Stimulated activated CD8-positive, alpha-beta memory T cell treated with anti-CD3 and anti-CD28 coated beads, Interleukin-15, amount 100 ng/mL, for 24 hours (primary cell): Measurements from ENCODE around the gene CATSPER1.

Source experiments
- DNase-seq: peaks from one replicate; pipeline ENCODE4 v3.0.0-alpha.2; 2020; ENCODE audit warnings: low read depth

Gene CATSPER1

GRCh38 chr11:66002648-66003225 is 23.5 kb downstream of the CATSPER1 start:
- DNase-seq = no peak

GRCh38 chr11:66001942-66002647 is 24.2 kb downstream of the CATSPER1 start, which contains the start of the genes BANF1 and EIF1AD:
TSS of gene BANF1 (plus strand) at chr11:66002503. CDS start at chr11:66003251, 748 bp downstream.
TSS of gene EIF1AD (minus strand) at chr11:66002157. CDS start at chr11:66000389, 1,768 bp downstream.
- peak; percentile 69 for DNase-seq

GRCh38 chr11:65997286-65997685 is 29.0 kb downstream of the CATSPER1 start:
- no peak for DNase-seq

GRCh38 chr11:65992056-65992455 is 34.2 kb downstream of the CATSPER1 start:
- no peak for DNase-seq

GRCh38 chr11:65988791-65989592 is 37.3 kb downstream of the CATSPER1 start:
- DNase-seq = peak; percentile 47

- DNase-seq = no peak
Observed at GRCh38 chr11:65987336-65987735, 38.9 kb downstream of the CATSPER1 start.

DNA sequence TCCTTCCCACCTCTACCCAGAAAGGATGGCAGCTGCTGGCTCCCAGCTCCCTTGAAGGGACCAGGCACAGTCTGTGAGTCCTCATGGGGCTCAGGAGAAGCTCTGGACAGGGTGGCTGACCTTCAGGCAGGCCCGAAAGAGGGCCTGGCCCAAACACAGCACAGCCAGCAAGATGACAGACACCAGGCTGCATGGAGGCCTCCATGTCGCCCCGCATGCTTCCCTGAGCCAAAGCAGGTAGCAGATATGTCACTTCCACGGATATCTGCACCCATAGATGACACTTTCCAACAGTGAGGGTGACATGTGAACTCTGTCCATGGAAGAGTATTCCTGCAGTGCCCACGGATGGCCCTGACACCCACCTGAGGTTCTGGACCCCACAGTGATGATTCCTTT is 42.7 kb downstream of the CATSPER1 start:
- DNase-seq = no peak

GRCh38 chr11:65982824-65983588 is 43.3 kb downstream of the CATSPER1 start:
- DNase-seq = no peak

DNA sequence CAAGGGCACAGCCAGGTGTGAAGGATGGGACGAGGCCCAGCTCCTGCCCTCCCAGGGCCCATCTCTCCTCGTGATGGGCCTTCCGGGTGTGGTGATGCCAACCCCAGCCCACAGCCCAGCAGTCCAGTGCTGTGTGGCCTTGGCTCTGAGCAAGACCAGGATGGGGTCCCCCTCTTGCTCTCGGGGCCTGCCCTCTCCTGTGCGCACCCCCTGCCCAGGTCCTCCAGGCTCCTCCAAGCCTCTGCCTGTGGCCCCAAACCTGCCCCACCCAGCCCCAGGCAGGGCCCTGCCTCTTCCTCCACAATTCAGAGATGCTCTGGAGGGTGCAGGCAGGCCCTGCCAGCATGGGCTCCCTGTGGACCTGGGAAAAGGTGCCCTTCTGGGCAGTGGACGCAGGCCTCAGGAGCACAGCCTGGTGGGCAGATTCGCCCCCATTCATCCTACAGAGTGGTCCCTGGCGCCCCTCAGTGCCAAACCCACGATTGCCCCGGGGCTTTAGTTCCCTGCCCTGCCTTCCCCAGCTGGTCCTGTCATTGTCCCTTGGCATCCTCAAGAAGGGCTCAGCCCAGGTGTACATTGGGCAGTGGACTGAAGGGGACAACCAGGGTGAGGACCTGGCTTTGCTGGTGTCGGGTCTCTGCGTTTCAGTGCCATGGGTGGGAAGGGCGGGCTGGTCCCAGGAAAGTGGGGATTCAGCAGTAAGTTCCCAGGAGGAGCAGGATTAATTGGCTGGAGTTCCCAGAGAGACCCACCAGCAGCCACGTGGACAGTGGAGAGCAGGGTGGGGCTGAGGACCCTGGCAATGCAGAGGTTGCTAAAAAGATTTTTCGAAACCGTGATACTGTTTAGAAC is 44.1 kb downstream of the CATSPER1 start:
- no peak for DNase-seq

- no peak for DNase-seq
Observed at GRCh38 chr11:65981101-65981740, 45.1 kb downstream of the CATSPER1 start.

DNA sequence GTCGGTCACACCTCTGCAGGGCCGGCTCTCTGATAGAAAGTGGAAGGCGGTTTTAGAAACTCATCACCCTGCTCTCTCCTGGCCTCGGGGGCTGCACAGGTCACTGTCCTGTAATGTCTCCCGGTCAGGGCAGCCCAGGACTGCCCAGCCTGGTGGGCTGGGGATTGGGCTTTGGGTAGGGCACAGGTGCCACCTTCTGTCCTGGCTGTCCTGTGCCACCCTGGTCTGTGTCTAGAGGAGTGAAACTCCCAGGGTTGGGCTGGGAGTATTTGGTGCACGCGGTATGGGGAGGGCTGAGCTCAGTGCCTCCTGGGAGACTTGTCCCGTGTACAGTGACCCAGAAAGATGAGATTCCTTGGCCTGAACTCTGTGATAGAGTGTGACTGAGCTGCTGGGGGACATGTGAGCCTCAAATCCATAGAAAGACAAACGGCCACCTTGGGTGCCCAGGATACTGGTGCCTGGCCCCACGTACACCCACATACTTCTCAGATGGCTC is 47.0 kb downstream of the CATSPER1 start:
- DNase-seq = no peak

DNA sequence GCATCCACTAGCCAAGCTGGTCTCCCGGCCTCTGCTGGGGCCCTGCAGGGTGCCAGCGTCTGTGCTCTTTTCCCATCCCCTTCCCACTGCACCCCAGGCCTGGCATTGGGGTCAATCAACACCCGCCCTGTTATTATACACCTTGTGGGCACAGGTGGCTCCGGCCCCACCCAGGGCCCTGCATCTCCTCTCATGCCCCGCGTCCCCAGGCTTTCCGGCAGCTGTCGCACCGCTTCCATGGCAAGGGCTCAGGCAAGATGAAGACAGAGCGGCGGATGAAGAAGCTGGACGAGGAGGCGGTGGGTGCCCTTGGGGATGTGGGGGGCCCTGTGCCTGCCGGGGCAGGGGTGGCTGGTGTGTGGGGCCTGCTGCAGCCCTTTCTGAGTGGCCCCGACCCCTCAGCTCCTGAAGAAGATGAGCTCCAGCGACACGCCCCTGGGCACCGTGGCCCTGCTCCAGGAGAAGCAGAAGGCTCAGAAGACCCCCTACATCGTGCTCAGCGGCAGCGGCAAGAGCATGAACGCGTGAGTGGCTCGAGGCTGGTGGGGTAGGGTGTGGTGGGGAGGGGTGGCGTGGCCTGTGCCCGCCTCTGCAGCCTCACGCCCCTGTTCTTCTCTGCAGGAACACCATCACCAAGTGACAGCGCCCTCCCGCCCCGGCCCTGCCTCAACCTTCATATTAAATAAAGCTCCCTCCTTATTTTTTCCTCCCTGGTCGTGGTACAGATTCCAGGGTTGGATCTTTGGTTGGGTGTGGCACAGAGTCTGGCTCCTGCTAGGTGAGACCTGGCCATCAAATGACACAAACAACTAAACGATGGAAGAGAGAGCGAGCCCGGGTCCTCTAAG is 47.7 kb downstream of the CATSPER1 start:
- no peak for DNase-seq

- no peak for DNase-seq
Observed at GRCh38 chr11:65977621-65978390, 48.5 kb downstream of the CATSPER1 start.

DNA sequence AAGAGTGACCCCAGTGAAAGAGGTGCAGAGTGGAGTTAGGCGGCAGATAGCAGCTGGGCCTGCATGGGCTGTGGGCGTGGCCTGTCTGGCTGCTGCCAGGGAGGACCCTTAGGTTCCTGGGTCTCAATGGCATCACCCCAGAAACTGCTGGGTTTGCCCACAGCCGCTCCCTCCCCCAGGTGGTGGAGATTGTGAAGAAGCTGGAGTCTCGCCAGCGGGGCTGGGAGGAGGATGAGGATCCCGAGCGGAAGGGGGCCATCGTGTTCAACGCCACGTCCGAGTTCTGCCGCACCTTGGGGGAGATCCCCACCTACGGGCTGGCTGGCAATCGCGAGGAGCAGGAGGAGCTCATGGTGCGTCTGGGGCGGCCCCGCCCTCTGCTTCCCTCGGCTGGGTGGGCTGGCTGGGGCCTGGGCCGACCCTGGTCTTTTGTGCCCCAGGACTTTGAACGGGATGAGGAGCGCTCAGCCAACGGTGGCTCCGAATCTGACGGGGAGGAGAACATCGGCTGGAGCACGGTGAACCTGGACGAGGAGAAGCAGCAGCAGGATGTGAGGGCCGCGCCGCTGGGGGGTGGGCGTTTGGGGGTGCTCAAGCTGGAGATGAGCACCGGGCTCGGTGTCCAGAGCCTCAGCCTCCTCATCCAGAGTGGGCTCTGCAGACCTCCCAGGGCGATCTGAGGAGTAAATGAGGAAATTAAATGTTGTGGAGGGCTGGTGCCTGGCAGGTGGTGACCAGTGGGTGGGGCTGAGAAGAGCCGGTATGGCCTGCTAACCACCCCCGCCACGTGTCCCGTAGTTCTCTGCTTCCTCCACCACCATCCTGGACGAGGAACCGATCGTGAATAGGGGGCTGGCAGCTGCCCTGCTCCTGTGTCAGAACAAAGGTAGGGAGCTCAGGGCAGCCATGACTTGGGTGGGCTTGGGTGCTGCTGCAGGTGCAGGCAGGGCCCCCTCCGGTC is 49.8 kb downstream of the CATSPER1 start:
- DNase-seq = no peak

DNA sequence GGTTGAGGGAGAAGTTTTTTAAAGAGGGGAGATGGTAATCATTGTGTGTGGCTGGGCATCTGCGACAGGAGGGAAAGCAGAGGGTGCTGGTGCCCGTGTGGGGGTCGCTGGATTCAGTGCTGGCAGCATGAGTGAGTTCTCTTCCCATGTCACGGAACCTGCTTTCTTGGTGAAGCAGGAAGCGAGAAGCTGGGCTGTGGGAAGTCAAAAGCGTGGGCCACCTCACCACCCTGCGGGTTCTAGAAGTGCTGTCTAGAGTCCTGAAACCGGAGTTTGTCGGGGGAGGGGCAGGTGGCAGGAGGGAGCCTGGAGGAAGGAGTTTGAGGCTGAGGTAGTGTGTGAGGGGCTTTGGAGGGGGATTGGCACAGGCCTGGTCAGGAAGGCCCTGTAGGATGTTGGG is 50.5 kb downstream of the CATSPER1 start:
- DNase-seq = no peak

DNA sequence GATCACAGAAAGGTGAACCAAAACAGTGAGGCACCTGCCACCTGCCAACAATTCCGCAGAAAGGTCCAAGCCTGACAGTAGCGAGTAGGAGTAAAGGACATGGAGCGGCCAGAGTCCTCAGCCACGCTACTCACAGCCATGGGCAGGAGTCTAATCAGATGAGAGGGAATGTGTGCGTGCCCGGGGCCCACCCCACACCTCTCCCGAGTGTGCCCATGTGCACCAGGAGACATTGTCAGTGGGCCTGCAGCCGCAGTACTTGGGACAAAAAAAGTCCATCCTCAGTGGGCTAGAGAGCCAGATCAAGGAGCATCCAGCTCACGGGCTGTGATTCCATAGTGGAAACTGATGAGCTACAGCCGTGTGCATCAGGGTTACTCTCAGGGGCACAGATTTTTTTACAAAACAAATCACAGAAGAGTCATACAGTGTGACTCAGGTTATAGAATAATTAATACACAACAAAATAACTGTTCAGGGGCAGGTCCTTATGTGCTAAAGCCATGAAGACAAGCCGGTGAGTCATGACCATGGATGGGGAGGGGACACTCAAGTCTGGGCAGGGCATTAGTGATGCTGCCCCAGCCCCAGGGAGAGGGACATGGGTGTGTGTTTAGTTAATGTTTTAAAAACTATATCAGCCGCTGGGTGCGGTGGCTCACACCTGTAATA is 52.7 kb downstream of the CATSPER1 start:
- DNase-seq = no peak

- no peak for DNase-seq
Observed at GRCh38 chr11:65972116-65972515, 54.2 kb downstream of the CATSPER1 start.
